Activated naive CD8-positive, alpha-beta T cell treated with anti-CD3 and anti-CD28 coated beads for 36 hours (primary cell): ENCODE results near the gene TCN1. TPM values are rescaled to one million over a fixed set of nuclear protein-coding genes. Genes with fewer than 3 reads are reported as not detected.
A peak's percentile ranks its signal among the peaks of the same experiment; 100 is the strongest.
"Not testable (repeated sequence)": the region's sequence is repeated elsewhere in the genome, so short reads cannot be mapped to it uniquely, and the experiment has no call there.

Source experiments
- DNase-seq: peaks from one replicate; pipeline ENCODE4 v3.0.0; 2021
- H3K27ac Mint-ChIP-seq: one replicate; pipeline ENCODE4 v1.8.0; 2022; ENCODE audit warnings: mild to moderate bottlenecking, moderate library complexity, mixed read lengths
- H3K27me3 Mint-ChIP-seq: one replicate; pipeline ENCODE4 v1.8.0; 2022; ENCODE audit warnings: mild to moderate bottlenecking, mixed read lengths
- H3K36me3 Mint-ChIP-seq: one replicate; pipeline ENCODE4 v1.8.0; 2021; ENCODE audit warnings: mild to moderate bottlenecking, mixed read lengths
- H3K4me1 Mint-ChIP-seq: one replicate; pipeline ENCODE4 v1.8.0; 2021; ENCODE audit warnings: mixed read lengths
- H3K4me3 Mint-ChIP-seq: one replicate; pipeline ENCODE4 v1.8.0; 2022; ENCODE audit warnings: mild to moderate bottlenecking, moderate library complexity, mixed read lengths
- H3K9me3 Mint-ChIP-seq: one replicate; pipeline ENCODE4 v1.8.0; 2022; ENCODE audit warnings: mixed read lengths
- total RNA-seq, 2 experiments: library from RNA; stranded (reverse); gene quantifications; one replicate each; pipeline ENCODE4 v1.2.3, GENCODE V29; 2021

TCN1 gene
- total RNA-seq, 2 experiments from 2014 or later = not detected

- Mint-ChIP-seq H3K4me3 (no peak within 1 kb of the TSS), H3K27ac (no peak within 1 kb of the TSS), H3K9me3 (no peaks in the 10 kb centered on the region), H3K4me1 (no peaks in the 10 kb centered on the region), H3K27me3 (peaks cover 3% of the 10 kb centered on the region), H3K36me3 (no peaks in the 10 kb centered on the region)
- no peak for DNase-seq
Observed at GRCh38 chr11:59845399-59845798, 20.9 kb downstream of the TCN1 start, which contains the start of gene CBLIF. Gene CBLIF (minus strand): TSS chr11:59845499. CDS start chr11:59845453, 46 bp downstream.

GRCh38 chr11:59842316-59842715 is 24.0 kb downstream of the TCN1 start:
- no peaks in the 10 kb centered on the region for H3K36me3 Mint-ChIP-seq
- peaks cover 3% of the 10 kb centered on the region for H3K27me3 Mint-ChIP-seq
- H3K4me1 Mint-ChIP-seq = no peaks in the 10 kb centered on the region

GRCh38 chr11:59841514-59841913 is 24.8 kb downstream of the TCN1 start:
- Mint-ChIP-seq H3K27me3 (peaks cover 7% of the 10 kb centered on the region), H3K4me3 (no peak overlapping the region), H3K27ac (no peak overlapping the region), H3K36me3 (no peaks in the 10 kb centered on the region), H3K4me1 (no peaks in the 10 kb centered on the region), H3K9me3 (no peaks in the 10 kb centered on the region)
- DNase-seq = no peak

More at GRCh38 chr11:59842316-59842715, 24.0 kb downstream of the TCN1 start:
- H3K9me3 Mint-ChIP-seq = no peaks in the 10 kb centered on the region
- DNase-seq = no peak
- H3K4me3 Mint-ChIP-seq = no peak overlapping the region
- H3K27ac Mint-ChIP-seq = no peak overlapping the region

GRCh38 chr11:59839615-59840014 is 26.7 kb downstream of the TCN1 start:
- Mint-ChIP-seq H3K4me1 (no peaks in the 10 kb centered on the region), H3K27ac (no peak overlapping the region), H3K9me3 (no peaks in the 10 kb centered on the region), H3K36me3 (no peaks in the 10 kb centered on the region), H3K4me3 (no peak overlapping the region), H3K27me3 (peaks cover 7% of the 10 kb centered on the region)
- DNase-seq = no peak

- Mint-ChIP-seq H3K4me3 (no peak overlapping the region), H3K36me3 (no peaks in the 10 kb centered on the region), H3K27me3 (peaks cover 4% of the 10 kb centered on the region), H3K27ac (no peak overlapping the region), H3K9me3 (no peaks in the 10 kb centered on the region), H3K4me1 (peaks cover 3% of the 10 kb centered on the region)
- DNase-seq = no peak
Observed at GRCh38 chr11:59833602-59834001, 32.7 kb downstream of the TCN1 start.

- H3K4me1 Mint-ChIP-seq = peaks cover 3% of the 10 kb centered on the region
- no peaks in the 10 kb centered on the region for H3K36me3 Mint-ChIP-seq
- H3K27me3 Mint-ChIP-seq = peaks cover 4% of the 10 kb centered on the region
- no peak overlapping the region for H3K4me3 Mint-ChIP-seq
- H3K27ac Mint-ChIP-seq = no peak overlapping the region
- no peak for DNase-seq
- H3K9me3 Mint-ChIP-seq = no peaks in the 10 kb centered on the region
Observed at GRCh38 chr11:59829358-59829757, 36.9 kb downstream of the TCN1 start.

- Mint-ChIP-seq H3K4me3 (no peak overlapping the region), H3K36me3 (no peaks in the 10 kb centered on the region), H3K9me3 (no peaks in the 10 kb centered on the region), H3K27ac (no peak overlapping the region), H3K4me1 (peaks cover 2% of the 10 kb centered on the region), H3K27me3 (peaks cover 8% of the 10 kb centered on the region)
- DNase-seq = peak; percentile 11
Observed at GRCh38 chr11:59822989-59823566, 43.2 kb downstream of the TCN1 start.

GRCh38 chr11:59818572-59818971 is 47.7 kb downstream of the TCN1 start:
- Mint-ChIP-seq H3K4me3 (no peak overlapping the region), H3K9me3 (no peaks in the 10 kb centered on the region), H3K27me3 (peaks cover 6% of the 10 kb centered on the region), H3K27ac (no peak overlapping the region), H3K4me1 (peaks cover 6% of the 10 kb centered on the region), H3K36me3 (no peaks in the 10 kb centered on the region)
- no peak for DNase-seq

- H3K4me3 Mint-ChIP-seq, H3K27me3 Mint-ChIP-seq, H3K4me1 Mint-ChIP-seq, H3K27ac Mint-ChIP-seq, DNase-seq, H3K36me3 Mint-ChIP-seq, H3K9me3 Mint-ChIP-seq: not testable (repeated sequence)
Observed at GRCh38 chr11:59816434-59816833, 49.9 kb downstream of the TCN1 start.

GRCh38 chr11:59815754-59816153 is 50.5 kb downstream of the TCN1 start:
- H3K4me3 Mint-ChIP-seq = no peak overlapping the region
- H3K27ac Mint-ChIP-seq = no peak overlapping the region
- no peaks in the 10 kb centered on the region for H3K9me3 Mint-ChIP-seq
- H3K36me3 Mint-ChIP-seq = no peaks in the 10 kb centered on the region
- H3K4me1 Mint-ChIP-seq = peaks cover 9% of the 10 kb centered on the region
- no peak for DNase-seq
- peaks cover 3% of the 10 kb centered on the region for H3K27me3 Mint-ChIP-seq

GRCh38 chr11:59814021-59814420 is 52.3 kb downstream of the TCN1 start:
- DNase-seq = no peak
- no peaks in the 10 kb centered on the region for H3K9me3 Mint-ChIP-seq
- no peak overlapping the region for H3K4me3 Mint-ChIP-seq
- peaks cover 6% of the 10 kb centered on the region for H3K36me3 Mint-ChIP-seq
- H3K4me1 Mint-ChIP-seq = peaks cover 13% of the 10 kb centered on the region
- peaks cover 3% of the 10 kb centered on the region for H3K27me3 Mint-ChIP-seq
- H3K27ac Mint-ChIP-seq = no peak overlapping the region

GRCh38 chr11:59813364-59813763 is 52.9 kb downstream of the TCN1 start:
- no peaks in the 10 kb centered on the region for H3K9me3 Mint-ChIP-seq
- H3K4me1 Mint-ChIP-seq = peaks cover 18% of the 10 kb centered on the region
- H3K36me3 Mint-ChIP-seq = peaks cover 9% of the 10 kb centered on the region
- no peak overlapping the region for H3K27ac Mint-ChIP-seq
- no peak overlapping the region for H3K4me3 Mint-ChIP-seq
- peaks cover 3% of the 10 kb centered on the region for H3K27me3 Mint-ChIP-seq
- DNase-seq = no peak

- H3K4me1 Mint-ChIP-seq = peaks cover 18% of the 10 kb centered on the region
- H3K36me3 Mint-ChIP-seq = peaks cover 9% of the 10 kb centered on the region
- H3K9me3 Mint-ChIP-seq = no peaks in the 10 kb centered on the region
- H3K27ac Mint-ChIP-seq = no peak overlapping the region
- H3K4me3 Mint-ChIP-seq = no peak overlapping the region
- peaks cover 3% of the 10 kb centered on the region for H3K27me3 Mint-ChIP-seq
- no peak for DNase-seq
Observed at GRCh38 chr11:59812220-59812619, 54.1 kb downstream of the TCN1 start.

- Mint-ChIP-seq H3K4me3 (peak overlapping the region; percentile 92), H3K9me3 (no peaks in the 10 kb centered on the region), H3K4me1 (peaks cover 18% of the 10 kb centered on the region), H3K36me3 (peaks cover 13% of the 10 kb centered on the region), H3K27me3 (peaks cover 3% of the 10 kb centered on the region), H3K27ac (peak overlapping the region; percentile 89)
- no peak for DNase-seq
Observed at GRCh38 chr11:59810911-59811259, 55.4 kb downstream of the TCN1 start.

GRCh38 chr11:59810189-59810910 is 55.9 kb downstream of the TCN1 start, which contains the start of gene MRPL16:
Gene MRPL16 (minus strand): TSS chr11:59810778. CDS start chr11:59810658, 120 bp downstream.
- Mint-ChIP-seq H3K36me3 (peaks cover 13% of the 10 kb centered on the region), H3K4me3 (peak within 1 kb of the TSS; percentile 92), H3K27me3 (peaks cover 3% of the 10 kb centered on the region), H3K4me1 (peaks cover 18% of the 10 kb centered on the region), H3K9me3 (no peaks in the 10 kb centered on the region), H3K27ac (peak within 1 kb of the TSS; percentile 89)
- DNase-seq = peak; percentile 86
